NCI-H2029 treated with DMSO at 0.1 percent for 48 hours (cell line): Measurements from ENCODE around the gene DSTYK.

Experiments
- DNase-seq: peaks from one replicate; lab custom pipeline; 2025; lab: John Stamatoyannopoulos, UW

Gene DSTYK

GRCh38 chr1:205124726-205125125 is 86.8 kb downstream of the DSTYK start:
- no peak for DNase-seq

- DNase-seq: no peak
These were observed 89.0 kb downstream of the DSTYK start for GRCh38 chr1:205122489-205122882.

- DNase-seq: peak; percentile 90
These were observed 89.6 kb downstream of the DSTYK start, which contains the start of gene RBBP5 for GRCh38 chr1:205121660-205122488. Gene RBBP5 (minus strand): TSS chr1:205121978. CDS start chr1:205121873, 105 bp downstream.

- DNase-seq: no peak
These were observed 92.8 kb downstream of the DSTYK start for GRCh38 chr1:205118752-205119151.

- DNase-seq: no peak
These were observed 100.1 kb downstream of the DSTYK start for GRCh38 chr1:205111354-205111753.

- no peak for DNase-seq
These were observed 101.8 kb downstream of the DSTYK start for GRCh38 chr1:205109711-205110110.

GRCh38 chr1:205109269-205109668 is 102.2 kb downstream of the DSTYK start:
- no peak for DNase-seq

- no peak for DNase-seq
These were observed 103.0 kb downstream of the DSTYK start for GRCh38 chr1:205108464-205108863.

- DNase-seq: no peak
These were observed 104.2 kb downstream of the DSTYK start for GRCh38 chr1:205107327-205107726.

GRCh38 chr1:205102404-205102803 is 109.1 kb downstream of the DSTYK start:
- DNase-seq: no peak

GRCh38 chr1:205098242-205098641 is 113.3 kb downstream of the DSTYK start:
- DNase-seq: no peak

GRCh38 chr1:205095422-205095821 is 116.1 kb downstream of the DSTYK start:
- no peak for DNase-seq
